HEK293 (cell line): Measurements from ENCODE around the gene CP.

Experiments used
- KLF7 ChIP-seq: fragments of 450-650 bp; formaldehyde crosslinking; IDR thresholded peaks from 2 replicates; pipeline ENCODE4 v1.5.1; 2016; ENCODE audit warnings: missing biosample characterization, missing genetic modification characterization, borderline replicate concordance
- SP2 ChIP-seq: fragments of 450-650 bp; formaldehyde crosslinking; IDR thresholded peaks from 2 replicates; pipeline ENCODE4 v1.5.1; 2016; ENCODE audit warnings: missing biosample characterization, missing genetic modification characterization
- ZFP41 ChIP-seq: fragments of 450-650 bp; formaldehyde crosslinking; IDR thresholded peaks from 2 replicates; pipeline ENCODE4 v1.5.1; 2016; ENCODE audit warnings: missing biosample characterization, missing genetic modification characterization, borderline replicate concordance
- ZNF23 ChIP-seq: fragments of 450-650 bp; formaldehyde crosslinking; IDR thresholded peaks from 2 replicates; pipeline ENCODE4 v1.5.1; 2016; ENCODE audit warnings: missing biosample characterization, missing genetic modification characterization, borderline replicate concordance
- TF ChIP-seq, protein P1 (sequence below): fragments of 450-650 bp; formaldehyde crosslinking; IDR thresholded peaks from 2 replicates; pipeline ENCODE4 v1.5.1; 2016; ENCODE audit warnings: missing biosample characterization, missing genetic modification characterization

GRCh38 chr3:149151843-149152242 is 69.8 kb downstream of the CP start:
- TF ChIP-seq ZNF23 (tag by site-specific recombination): no peak
- TF ChIP-seq ZFP41 (tag by site-specific recombination): no peak
- TF ChIP-seq, protein P1, sequence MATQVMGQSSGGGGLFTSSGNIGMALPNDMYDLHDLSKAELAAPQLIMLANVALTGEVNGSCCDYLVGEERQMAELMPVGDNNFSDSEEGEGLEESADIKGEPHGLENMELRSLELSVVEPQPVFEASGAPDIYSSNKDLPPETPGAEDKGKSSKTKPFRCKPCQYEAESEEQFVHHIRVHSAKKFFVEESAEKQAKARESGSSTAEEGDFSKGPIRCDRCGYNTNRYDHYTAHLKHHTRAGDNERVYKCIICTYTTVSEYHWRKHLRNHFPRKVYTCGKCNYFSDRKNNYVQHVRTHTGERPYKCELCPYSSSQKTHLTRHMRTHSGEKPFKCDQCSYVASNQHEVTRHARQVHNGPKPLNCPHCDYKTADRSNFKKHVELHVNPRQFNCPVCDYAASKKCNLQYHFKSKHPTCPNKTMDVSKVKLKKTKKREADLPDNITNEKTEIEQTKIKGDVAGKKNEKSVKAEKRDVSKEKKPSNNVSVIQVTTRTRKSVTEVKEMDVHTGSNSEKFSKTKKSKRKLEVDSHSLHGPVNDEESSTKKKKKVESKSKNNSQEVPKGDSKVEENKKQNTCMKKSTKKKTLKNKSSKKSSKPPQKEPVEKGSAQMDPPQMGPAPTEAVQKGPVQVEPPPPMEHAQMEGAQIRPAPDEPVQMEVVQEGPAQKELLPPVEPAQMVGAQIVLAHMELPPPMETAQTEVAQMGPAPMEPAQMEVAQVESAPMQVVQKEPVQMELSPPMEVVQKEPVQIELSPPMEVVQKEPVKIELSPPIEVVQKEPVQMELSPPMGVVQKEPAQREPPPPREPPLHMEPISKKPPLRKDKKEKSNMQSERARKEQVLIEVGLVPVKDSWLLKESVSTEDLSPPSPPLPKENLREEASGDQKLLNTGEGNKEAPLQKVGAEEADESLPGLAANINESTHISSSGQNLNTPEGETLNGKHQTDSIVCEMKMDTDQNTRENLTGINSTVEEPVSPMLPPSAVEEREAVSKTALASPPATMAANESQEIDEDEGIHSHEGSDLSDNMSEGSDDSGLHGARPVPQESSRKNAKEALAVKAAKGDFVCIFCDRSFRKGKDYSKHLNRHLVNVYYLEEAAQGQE: no peak
- no peak for TF ChIP-seq SP2 (tag by site-specific recombination)
- no peak for TF ChIP-seq KLF7 (tag by site-specific recombination)
